ENCODE measurements around the gene PDPK1. TPM values are rescaled to one million over a fixed set of nuclear protein-coding genes. Genes with fewer than 3 reads are reported as not detected.

Gene PDPK1
- total and polyA plus RNA-seq, 2 experiments from 2014 or later = 19.3 to 25.8 TPM

DNA sequence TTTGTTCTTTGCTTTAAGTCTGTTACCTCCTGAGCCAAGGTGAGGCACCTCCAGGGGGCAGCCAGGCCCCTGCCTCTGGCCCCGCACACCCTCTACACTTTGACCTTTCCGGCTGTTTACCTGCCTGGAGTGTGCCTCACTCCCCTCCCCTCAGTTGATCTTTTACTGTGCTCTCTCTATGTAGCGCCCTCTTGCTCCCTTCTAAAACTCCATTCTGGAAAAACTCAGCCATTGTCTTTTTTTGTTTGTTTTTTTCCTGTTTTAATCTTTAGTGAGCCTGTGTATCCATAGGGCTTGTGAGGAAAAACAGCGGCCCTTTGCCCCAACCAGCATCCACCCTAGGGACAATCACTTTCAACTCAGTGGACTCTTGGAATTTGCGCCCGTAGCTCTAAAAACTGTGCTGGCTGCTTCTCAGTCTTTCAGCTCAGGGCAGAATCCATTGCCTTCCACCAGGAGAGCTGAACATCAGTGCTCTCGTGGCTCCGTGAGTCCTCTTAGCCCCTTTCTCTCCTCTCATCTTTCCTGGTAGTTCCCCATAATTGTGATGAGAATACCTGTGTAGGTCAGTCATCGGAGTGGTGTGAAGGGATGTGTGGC, 13.4 kb upstream of the PDPK1 start:
- Mint-ChIP-seq H3K4me3 (no peak overlapping the region; the same call in 2 of the 3 replicates), H3K27me3 (ENCODE audit: insufficient read depth, low read depth, poor library complexity) (peaks cover 11% of the 10 kb centered on the region), H3K9me3 (no peaks in the 10 kb centered on the region), H3K36me3 (ENCODE audit: low read depth) (peaks cover 30% of the 10 kb centered on the region), H3K27ac (no peak overlapping the region), H3K4me1 (peaks cover 14% of the 10 kb centered on the region)
- H3K79me2 ChIP-seq (replicated peaks; ENCODE audit: insufficient read depth) = peaks cover 11% of the 10 kb centered on the region
- H3K27me3 ChIP-seq (ENCODE audit: insufficient read depth) = no peaks in the 10 kb centered on the region
- H3K4me3 ChIP-seq = no peak overlapping the region
- peaks cover 8% of the 10 kb centered on the region; the same call in 1 of the 2 replicates for H3F3A ChIP-seq (replicated peaks; ENCODE audit: low read depth)
- peaks cover 5% of the 10 kb centered on the region for H4K20me1 ChIP-seq (replicated peaks; ENCODE audit: insufficient read depth)
- H3K4me2 ChIP-seq = no peak overlapping the region
- H3K9me2 ChIP-seq (ENCODE audit: insufficient read depth) = no peaks in the 10 kb centered on the region
- DNase-seq (ENCODE audit: low spot score) = no peak
- H3K27ac ChIP-seq (ENCODE audit: low read depth) = no peak overlapping the region
- no peaks in the 10 kb centered on the region; the same call in 1 of the 2 replicates for H3K36me3 ChIP-seq (ENCODE audit: insufficient read depth)
- 0 out of 2 replicates have a peak, but pooled peaks cover 3% of the 10 kb centered on the region for H3K4me1 ChIP-seq (ENCODE audit: insufficient read depth)
- TF ChIP-seq, protein P1, sequence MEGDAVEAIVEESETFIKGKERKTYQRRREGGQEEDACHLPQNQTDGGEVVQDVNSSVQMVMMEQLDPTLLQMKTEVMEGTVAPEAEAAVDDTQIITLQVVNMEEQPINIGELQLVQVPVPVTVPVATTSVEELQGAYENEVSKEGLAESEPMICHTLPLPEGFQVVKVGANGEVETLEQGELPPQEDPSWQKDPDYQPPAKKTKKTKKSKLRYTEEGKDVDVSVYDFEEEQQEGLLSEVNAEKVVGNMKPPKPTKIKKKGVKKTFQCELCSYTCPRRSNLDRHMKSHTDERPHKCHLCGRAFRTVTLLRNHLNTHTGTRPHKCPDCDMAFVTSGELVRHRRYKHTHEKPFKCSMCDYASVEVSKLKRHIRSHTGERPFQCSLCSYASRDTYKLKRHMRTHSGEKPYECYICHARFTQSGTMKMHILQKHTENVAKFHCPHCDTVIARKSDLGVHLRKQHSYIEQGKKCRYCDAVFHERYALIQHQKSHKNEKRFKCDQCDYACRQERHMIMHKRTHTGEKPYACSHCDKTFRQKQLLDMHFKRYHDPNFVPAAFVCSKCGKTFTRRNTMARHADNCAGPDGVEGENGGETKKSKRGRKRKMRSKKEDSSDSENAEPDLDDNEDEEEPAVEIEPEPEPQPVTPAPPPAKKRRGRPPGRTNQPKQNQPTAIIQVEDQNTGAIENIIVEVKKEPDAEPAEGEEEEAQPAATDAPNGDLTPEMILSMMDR (conservative IDR thresholded peaks at IDR 0.05; ENCODE audit: low read depth in 2 of 2) = 0 out of 4 replicates have a peak, but pooled peaks have one; percentile 9 to 15
- TF ChIP-seq STAT1 (IDR thresholded peaks at IDR 0.05; ENCODE audit: unreplicated experiment) = no peak
- H2AFZ ChIP-seq = no peak overlapping the region
- ATAC-seq = no peak

- no peaks in the 10 kb centered on the region for H3K9me3 Mint-ChIP-seq
- no peak overlapping the region for H3K27ac ChIP-seq (ENCODE audit: low read depth)
- H3K27me3 Mint-ChIP-seq (ENCODE audit: insufficient read depth, low read depth, poor library complexity) = peaks cover 5% of the 10 kb centered on the region
- no peaks in the 10 kb centered on the region for H3K27me3 ChIP-seq (ENCODE audit: insufficient read depth)
- no peak overlapping the region for H3K4me3 ChIP-seq
- H3K4me1 ChIP-seq (ENCODE audit: insufficient read depth) = peaks cover 5% of the 10 kb centered on the region
- H2AFZ ChIP-seq = no peak overlapping the region
- no peak overlapping the region for H3K27ac Mint-ChIP-seq
- H3K4me1 Mint-ChIP-seq = peaks cover 10% of the 10 kb centered on the region
- no peaks in the 10 kb centered on the region for H3K9me2 ChIP-seq (ENCODE audit: insufficient read depth)
- H3K36me3 ChIP-seq (ENCODE audit: insufficient read depth) = no peaks in the 10 kb centered on the region; the same call in 1 of the 2 replicates
- DNase-seq (ENCODE audit: low spot score) (no peak), ATAC-seq (no peak)
- peaks cover 26% of the 10 kb centered on the region for H3K36me3 Mint-ChIP-seq (ENCODE audit: low read depth)
- no peak overlapping the region; the same call in 2 of the 3 replicates for H3K4me3 Mint-ChIP-seq
- TF ChIP-seq POLR2AphosphoS5 (IDR thresholded peaks at IDR 0.05; ENCODE audit: low read depth) (no peak), EZH2 (IDR thresholded peaks at IDR 0.05; ENCODE audit: low read depth, unreplicated experiment) (no peak)
- TF ChIP-seq, protein P1 (conservative IDR thresholded peaks at IDR 0.05; ENCODE audit: low read depth in 2 of 2) = no peak
- peaks cover 5% of the 10 kb centered on the region; the same call in 1 of the 2 replicates for H4K20me1 ChIP-seq (replicated peaks; ENCODE audit: insufficient read depth)
- H3F3A ChIP-seq (replicated peaks; ENCODE audit: low read depth) = peaks cover 14% of the 10 kb centered on the region; the same call in 1 of the 2 replicates
- peaks cover 11% of the 10 kb centered on the region for H3K79me2 ChIP-seq (replicated peaks; ENCODE audit: insufficient read depth)
- no peak overlapping the region for H3K4me2 ChIP-seq
These were observed 11.7 kb upstream of the PDPK1 start for GRCh38 chr16:2526135-2526534.

Measured in GM23338 (cell line).